DLD1 (cell line): Measurements from ENCODE around the gene COL19A1.

Experiments used
- in situ Hi-C: cut with HindIII; loops from 2 replicates; pipeline ENCODE4 v1.10.0; 2017; ENCODE audit warnings: low sequenced_read_pairs

The COL19A1 gene

GRCh38 chr6:70112716-70113115, 246.4 kb downstream of the COL19A1 start:
- in situ Hi-C loops = no loop called here

DNA sequence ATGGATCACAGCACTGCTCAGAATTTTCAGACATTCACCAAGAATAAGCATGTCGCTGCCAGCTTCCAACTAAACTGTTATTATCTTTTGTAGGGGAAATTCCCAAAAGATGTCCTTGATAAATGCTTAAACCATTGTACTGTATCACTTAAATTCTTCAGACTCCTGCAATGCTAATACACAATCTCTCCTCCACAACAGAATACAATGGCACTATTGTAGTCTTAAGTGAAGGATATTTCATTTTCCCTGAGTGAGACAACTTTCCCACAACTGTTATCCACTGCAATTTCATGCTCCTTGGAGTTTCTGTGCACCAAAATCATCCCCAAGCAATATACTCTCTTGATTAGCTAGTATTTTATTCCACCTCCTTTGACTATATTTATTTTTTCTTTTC, 246.8 kb downstream of the COL19A1 start:
- in situ Hi-C loops = no loop called here

GRCh38 chr6:70118670-70119069, 252.3 kb downstream of the COL19A1 start:
- in situ Hi-C loops = no loop called here

GRCh38 chr6:70119218-70119835, 253.0 kb downstream of the COL19A1 start:
- in situ Hi-C loops = no loop called here

DNA sequence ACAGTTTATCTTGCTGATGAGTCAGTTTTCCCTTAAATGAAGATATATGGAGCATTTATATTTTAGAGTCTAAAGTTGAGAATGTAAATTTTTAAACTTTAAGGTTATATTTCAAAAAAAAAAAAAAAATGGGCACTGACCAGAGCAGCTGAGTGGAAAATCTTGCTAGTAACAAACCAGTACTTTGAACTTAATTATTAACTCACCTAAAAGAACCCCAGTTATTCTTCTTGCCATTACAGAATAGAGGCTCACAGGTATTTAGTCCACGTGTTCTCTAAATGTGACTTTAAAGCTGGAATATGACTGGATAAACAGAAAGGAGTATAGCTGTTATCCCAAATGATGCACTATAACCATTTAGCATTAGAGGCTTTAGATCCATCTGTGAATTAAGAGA, 258.1 kb downstream of the COL19A1 start:
- in situ Hi-C loops = no loop called here

GRCh38 chr6:70124882-70125545, 258.7 kb downstream of the COL19A1 start:
- in situ Hi-C loops = no loop called here

DNA sequence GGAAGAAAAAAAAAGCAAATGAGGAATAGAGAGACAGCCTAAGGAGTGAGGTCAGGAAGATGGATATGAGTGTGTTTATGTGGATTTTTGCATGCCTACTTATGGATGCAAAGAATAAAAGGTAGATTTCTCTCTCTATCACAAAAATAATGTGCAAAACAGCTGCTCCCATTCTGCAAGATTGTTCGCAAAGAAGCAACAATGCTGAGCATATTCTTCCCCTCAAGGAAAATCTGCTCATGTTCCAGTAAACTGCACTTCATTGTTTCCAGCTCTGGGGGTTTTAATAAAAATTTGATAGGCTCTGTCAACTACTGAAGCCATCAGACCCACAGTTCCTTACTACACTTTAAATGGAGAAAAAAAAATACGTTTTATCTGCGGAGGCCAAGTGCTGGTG, 259.2 kb downstream of the COL19A1 start:
- in situ Hi-C loops = no loop called here

DNA sequence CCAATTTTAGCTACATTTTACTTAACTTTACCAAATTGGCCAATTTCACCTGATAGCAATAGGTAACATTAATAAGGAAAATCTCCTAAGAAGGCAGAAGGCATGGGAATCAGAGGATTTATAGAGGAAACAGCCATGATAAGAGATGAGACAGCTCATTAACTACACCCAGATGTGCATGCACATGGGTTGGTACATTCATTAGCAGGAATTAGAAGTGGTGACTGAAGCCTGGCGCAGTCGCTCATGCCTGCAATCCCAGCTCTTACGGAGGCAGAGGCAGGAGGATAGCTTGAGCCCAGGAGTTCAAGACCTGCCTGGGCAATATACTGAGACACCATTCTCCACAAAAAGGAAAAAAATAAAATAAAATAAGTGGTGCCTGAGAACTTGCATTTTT, 263.0 kb downstream of the COL19A1 start:
- in situ Hi-C loops = no loop called here

- in situ Hi-C loops = no loop called here
These were observed 264.5 kb downstream of the COL19A1 start for GRCh38 chr6:70130865-70131264.

GRCh38 chr6:70131528-70131927, 265.2 kb downstream of the COL19A1 start:
- in situ Hi-C loops = no loop called here

GRCh38 chr6:70133246-70133645, 266.9 kb downstream of the COL19A1 start:
- in situ Hi-C loops = no loop called here

DNA sequence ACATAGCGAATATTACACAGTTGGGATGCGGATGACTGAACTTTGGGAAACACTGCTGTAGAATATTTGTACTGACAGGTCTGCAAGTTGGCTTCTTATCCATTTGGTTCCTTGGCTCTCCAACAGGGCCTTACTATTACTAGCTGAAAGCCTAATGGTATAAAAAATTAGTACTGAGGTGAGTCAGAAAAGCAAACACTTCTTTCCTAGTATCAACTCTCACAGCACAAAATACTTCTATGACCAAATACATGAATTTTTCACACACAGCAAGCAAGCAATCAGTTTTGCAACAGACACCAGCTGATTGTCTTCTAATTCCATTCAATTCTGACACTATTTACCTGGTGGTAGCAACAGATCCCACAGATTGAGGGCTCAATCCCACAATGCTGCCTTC, 268.2 kb downstream of the COL19A1 start:
- in situ Hi-C loops = no loop called here

- in situ Hi-C loops = no loop called here
These were observed 269.1 kb downstream of the COL19A1 start for GRCh38 chr6:70135219-70136160.

GRCh38 chr6:70136996-70137395, 270.6 kb downstream of the COL19A1 start:
- in situ Hi-C loops = no loop called here

DNA sequence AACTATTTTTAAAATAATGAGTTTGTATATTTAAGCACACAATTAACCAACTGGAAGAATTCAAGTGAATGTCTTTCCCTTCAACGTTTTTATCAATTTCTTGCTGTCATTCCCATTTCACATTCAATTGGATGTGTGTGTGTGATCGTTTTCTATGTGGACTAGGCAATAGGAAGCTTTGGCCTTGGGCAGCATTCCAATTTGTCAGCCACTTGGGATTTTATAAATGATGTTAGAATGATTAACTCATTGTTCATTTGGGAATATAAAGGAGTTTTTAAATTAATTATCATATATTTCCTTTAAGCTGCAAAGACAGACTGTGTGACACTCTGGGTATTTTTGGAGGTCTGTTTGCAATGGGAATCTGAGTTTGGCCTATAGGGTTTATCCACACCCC, 274.1 kb downstream of the COL19A1 start:
- in situ Hi-C loops = no loop called here

DNA sequence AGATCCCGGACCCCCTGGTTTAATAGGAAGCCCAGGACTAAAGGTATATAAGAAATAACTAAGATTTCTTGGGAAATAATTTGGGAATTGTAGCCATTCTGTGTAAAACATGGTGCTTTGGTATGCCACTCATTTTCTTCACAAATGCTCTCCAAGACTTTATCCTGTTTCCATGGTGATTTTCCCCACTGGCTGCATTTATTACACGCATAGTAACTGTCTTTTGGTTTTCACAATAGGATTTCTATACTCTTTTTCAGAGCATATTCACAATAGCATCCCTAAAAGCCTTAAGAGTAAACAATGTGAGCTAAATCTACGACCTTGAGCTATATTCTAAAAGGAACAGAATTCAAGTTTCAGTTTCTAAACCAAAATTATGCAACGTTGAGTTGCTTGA, 275.7 kb downstream of the COL19A1 start:
- in situ Hi-C loops = no loop called here

GRCh38 chr6:70145178-70145577, 278.8 kb downstream of the COL19A1 start:
- in situ Hi-C loops = no loop called here

- in situ Hi-C loops = no loop called here
These were observed 282.9 kb downstream of the COL19A1 start for GRCh38 chr6:70149209-70149788.

DNA sequence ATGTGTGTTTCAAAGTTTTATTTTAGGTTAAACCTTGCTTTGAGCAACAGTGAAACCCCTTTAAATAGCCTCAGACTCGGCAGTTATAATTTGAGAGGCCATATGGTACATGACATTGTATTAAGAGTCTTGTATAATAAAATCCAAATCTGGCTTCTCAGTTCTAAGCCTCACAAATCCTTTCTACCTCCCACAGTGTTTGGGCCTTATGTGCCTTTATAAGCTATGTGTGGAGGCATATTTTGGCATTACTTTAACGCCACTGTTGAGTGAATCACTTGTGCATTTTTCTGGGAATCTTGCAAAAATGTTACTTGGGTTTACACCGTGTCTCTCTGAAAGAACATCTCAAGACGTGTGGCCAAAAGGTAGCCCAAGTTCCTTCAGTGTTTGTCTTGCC, 284.2 kb downstream of the COL19A1 start:
- in situ Hi-C loops = no loop called here

DNA sequence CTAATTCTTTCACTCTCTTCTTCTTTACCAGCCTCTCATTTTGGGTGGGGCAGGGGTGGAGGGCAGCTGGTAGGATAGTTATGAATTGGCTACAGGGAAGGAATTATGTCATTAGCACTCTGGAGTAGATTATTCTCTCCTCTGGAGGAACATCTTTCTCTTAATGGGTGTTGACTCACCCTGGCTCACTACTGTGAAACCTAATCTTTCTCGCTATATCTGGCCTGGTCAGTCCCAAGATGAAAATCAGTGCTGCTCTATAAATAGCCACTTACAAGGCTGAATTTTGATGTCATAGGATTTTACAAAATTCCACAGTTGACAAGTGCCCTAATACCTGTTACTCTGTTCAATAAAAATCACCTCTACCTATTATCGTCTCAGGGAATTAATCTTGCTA, 285.3 kb downstream of the COL19A1 start:
- in situ Hi-C loops = no loop called here

DNA sequence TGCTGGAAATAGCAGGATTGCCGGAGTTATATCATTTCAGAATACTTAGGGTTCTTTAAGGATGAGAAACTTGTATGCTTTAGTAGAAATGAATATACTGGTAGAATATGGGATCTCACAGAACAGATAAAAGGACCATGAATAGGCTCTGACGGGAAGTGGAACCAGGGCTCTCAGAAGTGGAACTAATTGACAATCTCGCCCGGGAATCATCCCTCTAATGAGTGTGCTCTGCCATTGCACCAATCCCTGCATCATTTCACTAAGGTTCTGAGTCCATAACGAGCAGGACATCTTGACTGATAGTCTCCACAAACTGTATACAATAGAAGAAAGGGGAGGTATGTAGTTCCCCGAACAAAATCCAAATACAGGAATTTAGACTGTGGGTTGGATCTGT, 286.4 kb downstream of the COL19A1 start:
- in situ Hi-C loops = no loop called here
